Measurements from ENCODE around the gene FOXF2.
"Not testable (repeated sequence)": the region's sequence is repeated elsewhere in the genome, so short reads cannot be mapped to it uniquely, and the experiment has no call there.

- not testable (repeated sequence) for TF ChIP-seq YY1 (IDR thresholded peaks at IDR 0.05; ENCODE audit: insufficient read depth, insufficient read length); SUZ12 (IDR thresholded peaks at IDR 0.05; ENCODE audit: extremely low read depth, insufficient read depth, insufficient read length); ZNF274 (IDR thresholded peaks at IDR 0.05; ENCODE audit: low read depth, low read length)
These were observed 19.7 kb upstream of the FOXF2 start for GRCh38 chr6:1369695-1370094.

All from NT2/D1 (cell line).